GM21367 (cell line): Measurements from ENCODE around the gene TRMT44.
"Not testable (repeated sequence)": the region's sequence is repeated elsewhere in the genome, so short reads cannot be mapped to it uniquely, and the experiment has no call there.

Source experiments
- ATAC-seq: cut with Tn5 transposase; IDR thresholded peaks from one replicate; pipeline ENCODE4 v1.9.1; 2021; ENCODE audit not compliant: unreplicated experiment

TRMT44 gene

DNA sequence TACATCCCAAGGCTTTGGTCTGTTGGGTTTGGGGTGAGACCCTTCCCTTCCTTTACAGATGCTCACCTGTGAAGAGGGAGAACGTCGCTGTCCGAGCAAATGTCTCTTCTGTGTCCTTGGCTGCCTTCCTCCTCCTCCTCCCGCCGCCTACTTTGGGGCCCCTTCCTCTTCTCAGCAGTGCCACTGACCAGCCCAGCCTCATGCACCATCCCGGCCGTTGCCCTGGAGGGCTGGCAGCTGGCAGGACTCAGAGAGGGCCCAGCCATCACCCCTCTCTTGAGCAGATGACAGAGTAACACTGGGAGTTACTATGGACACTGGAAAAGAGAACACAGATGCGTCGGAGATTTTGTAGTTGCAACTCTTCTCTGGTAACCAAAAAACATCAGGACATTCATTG, 68.2 kb downstream of the TRMT44 start:
- no peak for ATAC-seq

GRCh38 chr4:8509311-8509950, 68.9 kb downstream of the TRMT44 start:
- ATAC-seq = no peak

DNA sequence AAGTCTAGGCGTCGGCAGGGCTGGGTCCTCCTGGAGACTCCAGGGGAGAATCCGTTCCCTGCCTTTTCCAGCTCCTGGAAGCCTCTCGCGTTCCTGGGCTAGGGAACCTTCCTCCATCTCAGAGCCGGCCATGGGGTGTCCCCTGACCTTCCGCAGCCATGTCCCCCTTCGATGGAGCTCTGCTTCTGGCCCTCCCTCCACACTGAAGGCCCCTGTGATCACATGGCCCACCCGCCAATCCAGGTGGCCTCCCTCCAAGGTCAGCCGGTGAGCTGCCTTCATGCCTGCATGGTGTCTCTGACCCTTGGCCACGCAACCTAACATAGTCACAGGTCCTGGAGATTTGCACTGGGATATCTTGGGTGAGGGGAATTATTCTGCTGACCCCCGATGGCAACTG, 69.6 kb downstream of the TRMT44 start:
- no peak for ATAC-seq

- no peak for ATAC-seq
These were observed 70.2 kb downstream of the TRMT44 start for GRCh38 chr4:8510611-8511285.

GRCh38 chr4:8512510-8512909, 71.9 kb downstream of the TRMT44 start:
- no peak for ATAC-seq

GRCh38 chr4:8513080-8513479, 72.5 kb downstream of the TRMT44 start:
- ATAC-seq = not testable (repeated sequence)

DNA sequence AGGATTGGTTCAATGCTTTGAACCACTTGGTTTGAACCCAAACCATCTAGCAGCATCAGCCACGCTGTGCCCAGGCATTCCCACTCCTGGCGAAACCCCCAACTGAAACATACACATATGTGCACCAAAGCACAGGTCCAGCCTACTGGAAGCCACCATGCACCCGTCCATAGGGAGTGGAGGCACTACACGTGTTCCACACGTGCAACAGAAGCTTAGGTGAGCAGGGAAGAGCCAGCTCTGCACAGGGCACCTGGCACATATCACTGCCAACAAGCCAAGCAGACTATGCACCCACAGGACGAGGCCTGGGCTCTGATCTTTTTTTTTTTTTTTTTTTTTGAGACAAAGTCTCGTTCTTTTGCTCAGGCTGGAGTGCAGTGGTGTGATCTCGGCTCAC, 73.4 kb downstream of the TRMT44 start:
- ATAC-seq = no peak

- no peak for ATAC-seq
These were observed 73.8 kb downstream of the TRMT44 start for GRCh38 chr4:8514391-8514790.

- ATAC-seq = no peak
These were observed 74.9 kb downstream of the TRMT44 start for GRCh38 chr4:8515316-8516060.

GRCh38 chr4:8516061-8516573, 75.5 kb downstream of the TRMT44 start:
- no peak for ATAC-seq

DNA sequence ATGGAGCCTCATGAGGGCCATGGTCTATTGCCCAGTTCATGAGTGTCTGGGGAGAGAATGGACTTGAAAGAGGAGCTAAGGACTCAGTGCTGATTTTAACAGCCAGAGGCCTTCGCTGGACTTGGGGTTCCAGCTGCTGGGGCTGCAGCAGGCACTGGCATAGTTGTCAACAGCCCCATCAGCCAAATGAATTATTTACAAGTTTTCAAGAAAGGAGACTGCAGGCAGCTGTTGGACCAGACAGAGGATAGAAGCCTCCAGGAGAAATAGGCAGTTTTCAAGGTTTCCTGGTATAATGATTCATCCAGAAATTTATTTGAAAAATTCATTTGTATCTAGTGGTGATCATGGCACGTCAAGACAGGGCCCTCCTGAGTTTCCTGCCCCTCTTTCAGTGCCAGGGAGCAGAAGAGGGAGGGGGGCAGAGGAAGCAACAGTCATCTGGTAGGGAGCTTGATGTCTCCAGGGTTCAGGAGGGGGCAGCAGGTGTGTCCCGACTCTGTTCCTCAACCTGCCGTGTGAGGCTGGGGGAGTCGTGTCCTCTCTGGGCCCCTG, 76.5 kb downstream of the TRMT44 start:
- ATAC-seq = no peak

DNA sequence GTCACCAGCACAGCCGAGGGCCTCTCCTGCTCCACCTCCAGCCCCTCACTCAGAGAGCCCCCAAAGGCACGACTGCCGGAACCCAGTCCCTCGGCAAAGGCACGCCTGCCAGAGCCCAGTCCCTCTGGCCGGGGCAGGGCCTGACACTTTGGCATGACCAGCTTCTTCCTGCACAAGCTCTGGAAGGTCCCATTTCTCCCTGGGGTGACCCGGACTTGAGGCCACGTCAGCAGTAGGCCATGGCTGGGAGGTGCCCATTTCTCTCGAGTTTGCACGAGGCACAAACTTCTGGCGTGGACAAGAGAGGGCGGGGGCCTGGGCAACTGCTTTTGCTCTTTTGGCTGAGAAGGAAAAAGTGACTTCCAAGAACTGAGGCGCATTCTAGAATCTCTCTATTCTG, 77.4 kb downstream of the TRMT44 start:
- ATAC-seq = no peak

DNA sequence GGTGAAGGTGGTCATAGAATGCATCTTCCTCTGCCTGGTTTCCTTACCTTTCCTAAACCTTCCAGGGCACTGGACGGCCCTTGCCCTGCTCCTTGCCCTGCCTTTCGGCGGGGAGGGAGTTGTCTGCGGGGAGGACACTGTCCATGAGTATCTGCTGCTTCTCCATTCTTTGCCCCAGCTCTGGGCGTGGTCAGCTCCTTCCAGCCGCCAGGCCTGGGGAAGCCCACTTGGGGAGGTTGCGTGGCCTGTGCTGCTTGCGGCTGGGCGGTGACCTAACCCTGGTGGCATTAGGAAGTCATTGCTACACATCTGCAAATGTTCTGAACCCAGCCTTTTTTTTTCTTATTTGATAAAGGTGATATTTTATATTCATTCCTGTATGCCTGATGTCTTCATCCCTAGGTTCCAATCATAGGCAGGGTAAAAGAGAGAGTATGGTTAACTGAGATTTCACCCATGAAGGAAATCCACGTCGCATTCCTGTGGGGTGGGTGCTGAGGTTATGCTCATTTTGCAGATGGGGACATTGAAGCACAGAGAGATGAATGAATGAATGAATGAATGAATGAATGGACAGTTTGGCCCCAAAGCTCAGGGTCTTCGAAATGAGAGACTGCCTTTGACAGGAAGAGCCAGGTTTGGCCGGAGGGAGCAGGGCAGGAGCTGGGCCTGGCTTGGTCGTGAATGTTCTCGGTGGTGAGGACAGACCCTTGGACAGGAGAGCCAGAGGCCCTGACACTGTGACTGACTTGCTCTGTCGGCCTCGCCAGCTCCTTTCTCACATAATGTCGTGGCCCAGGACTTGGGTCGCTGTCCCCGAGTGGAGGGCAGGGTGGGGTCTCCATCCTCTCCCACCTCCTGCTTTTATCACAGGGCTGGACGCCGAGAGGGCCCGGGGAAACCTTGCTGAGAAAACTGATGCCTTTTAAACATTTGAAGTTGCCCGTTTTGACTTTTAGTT, 81.9 kb downstream of the TRMT44 start:
- no peak for ATAC-seq

DNA sequence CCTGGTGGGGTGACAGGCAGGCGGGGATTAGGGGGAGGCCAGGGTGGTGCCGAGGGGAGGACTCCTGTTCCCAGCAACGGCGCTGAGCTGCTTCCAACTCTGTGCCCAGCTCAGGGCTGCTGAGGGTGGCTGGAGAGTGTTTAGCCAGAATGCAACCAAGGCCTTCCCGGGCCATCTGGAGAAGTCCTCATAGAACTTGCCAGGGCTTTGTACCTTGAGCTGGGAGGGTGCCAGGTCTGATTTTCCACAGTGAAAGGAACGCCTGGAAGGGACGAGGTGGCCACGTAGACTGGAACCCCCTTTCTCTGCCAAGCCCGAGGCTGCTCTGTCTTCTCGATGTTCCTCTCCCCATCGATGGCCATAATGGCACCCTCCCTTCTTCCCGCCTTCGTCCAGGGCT, 82.6 kb downstream of the TRMT44 start:
- no peak for ATAC-seq

GRCh38 chr4:8523766-8524165, 83.2 kb downstream of the TRMT44 start:
- no peak for ATAC-seq

- no peak for ATAC-seq
These were observed 84.2 kb downstream of the TRMT44 start for GRCh38 chr4:8524595-8525382.

- ATAC-seq = no peak
These were observed 85.0 kb downstream of the TRMT44 start for GRCh38 chr4:8525383-8526120.
